HEK293 (cell line): ENCODE results near the gene NPY.

ENCODE experiments used
- CTCF ChIA-PET: fragments of 350-600 bp; formaldehyde crosslinking; extraction: SDS; loops from one replicate; lab custom pipeline; 2021; ENCODE audit warnings: antibody characterized with exemption; lab: Yijun Ruan, JAX
- POLR2A ChIA-PET: fragments of 300-600 bp; formaldehyde crosslinking; extraction: SDS; loops from one replicate; lab custom pipeline; 2020; ENCODE audit warnings: antibody characterized with exemption, inconsistent platforms; lab: Yijun Ruan, JAX
- H3K27ac ChIP-seq: fragments of 200-500 bp; sonication (Bioruptor generic); 2 replicates; pipeline ENCODE4 v1.5.1; 2014; ENCODE audit warnings: low read depth, low read length, control low read depth, inconsistent platforms; ENCODE audit errors: extremely low read depth
- H3K36me3 ChIP-seq, 2 experiments: fragments of 200-500 bp in 1 of 2; sonication (Bioruptor generic) in 1 of 2; 1 replicate in 1 of 2; 2 replicates in 1 of 2; pipeline ENCODE4 v1.5.1; 2014 to 2017; ENCODE audit warnings: inconsistent platforms in 2 of 2, low read length in 2 of 2; ENCODE audit not compliant: control insufficient read depth in 2 of 2, insufficient read depth in 1 of 2
- H3K4me1 ChIP-seq: fragments of 200-500 bp; sonication (Bioruptor generic); 2 replicates; pipeline ENCODE4 v1.5.1; 2014; ENCODE audit warnings: mild to moderate bottlenecking, low read length, inconsistent platforms; ENCODE audit not compliant: control insufficient read depth, insufficient read depth
- H3K4me3 ChIP-seq: 2 replicates; pipeline ENCODE4 v1.5.1; 2011; ENCODE audit warnings: low read depth, mild to moderate bottlenecking, control low read depth, low read length, moderate library complexity
- H3K9me3 ChIP-seq: fragments of 200-500 bp; sonication (Bioruptor generic); 2 replicates; pipeline ENCODE4 v1.5.1; 2014; ENCODE audit warnings: low read depth, low read length, inconsistent platforms; ENCODE audit not compliant: control insufficient read depth, insufficient read depth
- KLF7 ChIP-seq: fragments of 450-650 bp; formaldehyde crosslinking; IDR thresholded peaks from 2 replicates; pipeline ENCODE4 v1.5.1; 2016; ENCODE audit warnings: missing biosample characterization, missing genetic modification characterization, borderline replicate concordance
- ZNF292 ChIP-seq: fragments of 450-650 bp; formaldehyde crosslinking; IDR thresholded peaks from 2 replicates; pipeline ENCODE4 v1.5.1; 2016; ENCODE audit warnings: low read depth, missing biosample characterization, missing genetic modification characterization, borderline replicate concordance
- ZNF621 ChIP-seq: fragments of 450-650 bp; formaldehyde crosslinking; IDR thresholded peaks from 2 replicates; pipeline ENCODE4 v1.5.1; 2017; ENCODE audit warnings: missing biosample characterization, missing genetic modification characterization

The NPY gene

DNA sequence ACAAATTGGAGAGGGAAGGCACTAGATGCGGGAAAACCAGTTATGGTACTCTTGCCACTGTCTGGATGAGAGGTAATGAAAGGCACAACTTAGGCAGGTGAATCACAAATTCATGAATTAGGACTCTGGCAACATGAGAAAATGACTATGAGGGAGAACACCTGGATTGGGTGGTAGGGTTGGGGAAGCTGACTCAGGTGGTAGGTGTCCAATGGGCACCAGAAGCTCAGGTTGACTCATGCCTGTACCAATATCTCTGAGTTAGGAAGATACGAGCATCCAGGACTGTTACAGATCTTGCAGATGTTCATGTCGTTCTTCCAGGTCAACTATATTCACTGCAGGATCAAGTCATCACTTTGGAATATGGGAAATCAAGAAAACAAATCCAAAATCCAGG lies 56.7 kb downstream of the NPY start:
- Histone ChIP-seq H3K36me3 (no peaks in the 10 kb centered on the region), H3K4me3 (no peak overlapping the region), H3K27ac (no peak overlapping the region), H3K4me1 (no peaks in the 10 kb centered on the region), H3K9me3 (no peaks in the 10 kb centered on the region)
- CTCF ChIA-PET: no interaction called here
- POLR2A ChIA-PET: no interaction called here
- TF ChIP-seq ZNF621 (tag by site-specific recombination) (no peak), ZNF292 (tag by site-specific recombination) (no peak), KLF7 (tag by site-specific recombination) (no peak)
